SHP77 treated with DMSO at 0.1 percent for 48 hours (cell line): Measurements from ENCODE around the gene ARNT2.
"Not testable (repeated sequence)": the region's sequence is repeated elsewhere in the genome, so short reads cannot be mapped to it uniquely, and the experiment has no call there.

Experiments
- DNase-seq: peaks from one replicate; lab custom pipeline; 2025; lab: John Stamatoyannopoulos, UW

ARNT2 gene

DNA sequence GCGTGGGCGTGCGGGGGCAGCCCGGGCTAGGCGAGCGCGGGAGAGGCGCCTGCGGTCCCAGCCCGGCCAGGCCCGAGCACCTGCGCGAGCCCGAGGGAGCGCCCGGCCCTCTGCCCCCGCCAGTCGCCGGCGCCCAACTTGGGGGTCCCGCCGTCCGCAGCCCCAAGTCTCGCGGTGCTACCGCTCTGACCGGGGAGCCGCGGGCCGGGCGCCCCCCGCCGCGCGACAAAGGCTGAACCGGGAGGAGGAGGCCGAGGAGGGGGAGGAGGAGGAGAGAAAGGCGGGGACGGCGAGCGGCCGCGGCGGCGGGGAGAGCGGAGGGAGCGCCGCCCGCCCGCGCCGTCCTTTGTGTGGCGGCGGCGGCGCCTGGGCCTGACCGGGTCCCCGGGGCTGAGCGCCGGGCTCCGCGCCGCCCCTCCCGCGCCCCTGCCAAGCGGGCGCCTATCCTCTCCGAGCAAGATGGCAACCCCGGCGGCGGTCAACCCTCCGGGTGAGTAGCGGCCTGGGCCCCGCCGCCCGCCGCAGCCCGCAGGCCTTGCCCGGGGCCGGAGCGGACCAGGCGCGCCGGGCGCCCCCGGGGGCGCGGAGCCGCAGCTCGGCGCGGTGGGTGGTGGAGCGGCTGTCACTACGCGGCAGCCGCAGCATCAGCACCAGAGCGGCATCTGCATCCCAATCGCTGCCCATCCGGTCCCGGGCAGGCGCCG, at the start of gene ARNT2:
Gene ARNT2 (plus strand): TSS at position 326 of the 704 bp plus-strand sequence. CDS start 134 bp downstream, at position 460.
- no peak for DNase-seq

DNA sequence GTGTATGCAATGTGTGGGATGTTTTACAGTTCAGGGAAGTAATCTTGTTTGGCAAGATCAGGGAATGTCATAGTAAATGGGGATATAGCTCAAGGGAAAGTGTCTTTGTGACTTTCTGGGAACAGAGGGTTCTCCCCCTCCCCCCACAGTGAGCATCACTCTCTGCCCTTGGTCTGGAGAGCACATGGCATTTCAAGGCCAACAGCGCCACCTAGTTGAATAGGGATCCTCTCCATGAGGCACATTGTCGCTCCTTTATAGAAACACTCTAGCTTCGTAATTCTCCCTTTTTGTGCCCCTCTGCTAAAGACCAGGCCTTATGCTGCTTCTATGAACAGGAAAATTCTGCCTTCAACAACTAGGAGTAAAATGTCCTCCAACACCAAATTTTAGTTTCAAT, 37.1 kb upstream of the ARNT2 start:
- no peak for DNase-seq

DNA sequence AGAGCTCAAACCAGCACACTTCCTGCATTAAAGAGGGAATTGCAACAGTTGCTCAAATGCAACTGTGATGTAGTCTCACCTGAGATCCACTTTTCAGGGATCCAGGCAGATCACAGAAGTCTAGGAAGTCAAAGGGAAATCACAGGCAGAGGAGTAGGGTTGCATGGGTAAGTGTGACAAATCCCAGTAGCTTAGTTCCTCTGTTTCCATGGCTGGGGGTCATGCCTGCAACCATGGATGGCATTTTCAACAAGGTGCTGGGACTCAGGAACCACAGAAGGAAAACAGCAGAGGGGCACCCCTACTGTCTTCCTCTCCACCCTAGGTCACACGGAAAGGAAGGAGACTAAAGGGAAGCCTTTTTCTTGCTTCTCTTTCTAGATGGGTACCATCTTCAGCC, 36.5 kb upstream of the ARNT2 start:
- no peak for DNase-seq

DNA sequence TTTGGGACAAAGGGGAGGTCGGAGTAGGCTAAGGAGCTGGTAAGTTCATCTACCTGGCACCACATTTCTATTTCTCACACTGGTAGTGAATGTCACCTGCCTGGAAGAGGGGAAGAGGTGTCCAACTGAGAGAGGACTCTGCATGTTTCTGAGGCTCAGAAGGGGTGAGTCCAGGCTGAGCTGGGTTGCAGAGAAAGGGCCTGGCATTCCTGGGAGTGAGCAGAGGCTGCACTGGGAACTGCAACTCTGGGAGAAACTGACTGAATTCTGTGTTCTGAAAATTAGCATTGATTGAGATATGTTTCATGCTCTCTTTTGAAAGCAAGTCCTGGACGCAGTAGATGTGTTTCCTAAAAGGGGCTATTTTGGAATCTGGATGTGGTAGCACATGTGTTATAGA, 32.3 kb upstream of the ARNT2 start:
- DNase-seq: no peak

DNA sequence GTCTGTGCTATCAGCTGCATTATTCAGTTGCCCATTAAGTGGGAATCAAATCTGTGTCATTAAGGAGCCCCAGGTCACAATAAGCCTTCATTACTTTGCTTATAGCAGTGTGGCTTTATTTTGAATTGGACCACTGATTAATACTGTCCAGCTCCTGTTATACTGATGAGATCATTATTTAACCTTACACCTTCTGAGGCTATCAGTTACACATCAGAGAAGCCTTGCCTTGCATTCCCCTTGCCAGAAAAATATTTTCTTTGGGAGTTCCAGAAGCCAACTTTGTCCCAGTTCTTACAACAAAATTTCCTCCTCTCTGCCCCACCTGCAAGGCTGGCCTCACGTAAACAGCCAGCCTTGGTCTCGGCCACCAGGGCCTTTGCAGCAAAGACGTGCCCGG, 29.7 kb upstream of the ARNT2 start:
- DNase-seq: no peak

DNA sequence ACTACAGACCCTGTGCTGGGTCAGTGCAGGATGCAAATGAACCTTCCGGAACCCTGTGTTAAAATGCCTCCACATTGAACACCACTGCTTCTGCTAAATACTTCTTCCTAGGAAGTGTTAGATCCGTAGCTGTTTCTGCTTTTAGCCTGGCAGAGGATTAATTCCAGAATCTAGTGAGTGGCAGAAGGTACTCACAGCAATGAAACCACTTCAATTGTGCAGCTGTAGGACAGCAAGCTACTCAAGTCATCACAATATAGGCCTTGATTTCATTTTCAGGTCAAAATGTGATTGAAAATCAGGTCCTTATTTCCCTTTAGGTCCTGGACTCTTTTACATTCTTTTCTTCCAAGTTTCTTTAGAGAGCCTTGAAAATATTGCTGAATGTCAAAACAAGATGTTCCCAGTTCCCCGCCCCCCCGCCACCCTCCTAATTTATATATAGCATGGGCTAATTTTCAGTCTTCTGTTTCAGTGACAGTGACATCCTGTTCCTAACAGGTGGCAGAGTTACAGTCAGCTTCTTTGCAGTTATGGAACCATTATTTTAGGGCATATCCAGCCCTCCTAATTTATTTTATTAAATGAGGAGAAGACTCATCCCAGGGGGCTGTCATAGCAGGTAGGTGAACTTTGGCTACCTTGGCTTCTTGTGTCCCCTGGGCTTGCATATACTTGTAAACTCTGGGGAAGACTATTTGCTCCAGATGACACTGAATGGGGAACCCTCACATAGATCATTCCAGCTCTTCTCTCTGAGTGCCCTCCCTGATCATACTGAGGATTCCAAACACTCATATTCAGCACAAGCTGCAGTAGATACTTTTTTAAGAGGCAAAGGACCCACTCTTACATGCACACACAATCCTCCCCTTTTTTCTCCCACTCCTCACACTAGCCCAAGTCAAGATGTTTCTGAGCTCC, 28.0 kb upstream of the ARNT2 start:
- DNase-seq: no peak

DNA sequence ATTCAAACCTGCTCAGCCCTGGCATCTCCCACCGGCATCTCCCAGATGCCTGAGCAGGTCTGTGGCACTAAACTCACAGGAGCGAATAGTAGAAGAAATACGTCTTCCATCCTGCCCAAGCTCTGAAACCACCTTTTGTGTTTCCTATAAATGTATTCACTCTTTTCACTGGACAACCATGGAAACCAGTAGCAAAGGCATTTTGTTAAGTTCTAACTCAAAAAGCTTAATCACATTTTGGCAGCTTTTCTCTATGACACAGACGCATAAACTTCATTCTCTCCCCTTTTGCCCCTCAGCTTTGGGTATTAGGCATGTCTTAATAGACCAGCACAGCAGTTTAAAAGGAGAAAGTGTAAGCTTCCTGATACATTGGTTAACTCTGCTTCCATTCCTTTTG, 24.5 kb upstream of the ARNT2 start:
- no peak for DNase-seq

DNA sequence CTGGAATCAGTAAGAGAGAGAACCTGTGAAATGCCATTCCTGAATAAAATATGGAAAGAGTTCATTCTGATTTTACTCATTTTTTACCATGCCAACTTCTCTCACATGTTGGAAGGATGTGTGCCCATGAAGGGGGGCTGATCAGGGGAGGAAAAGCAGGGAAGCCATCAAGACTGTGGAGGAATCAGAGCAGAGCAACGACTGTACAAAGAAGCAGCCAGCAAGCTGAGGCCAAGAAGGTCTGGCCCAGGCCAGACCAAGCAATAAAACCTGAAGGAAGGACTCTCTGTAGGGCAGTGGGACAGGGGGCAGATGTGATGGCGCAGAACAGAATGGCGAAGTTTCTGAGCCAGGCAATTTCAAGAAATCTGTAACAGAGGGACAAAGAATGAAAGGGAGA, 24.0 kb upstream of the ARNT2 start:
- DNase-seq: no peak

DNA sequence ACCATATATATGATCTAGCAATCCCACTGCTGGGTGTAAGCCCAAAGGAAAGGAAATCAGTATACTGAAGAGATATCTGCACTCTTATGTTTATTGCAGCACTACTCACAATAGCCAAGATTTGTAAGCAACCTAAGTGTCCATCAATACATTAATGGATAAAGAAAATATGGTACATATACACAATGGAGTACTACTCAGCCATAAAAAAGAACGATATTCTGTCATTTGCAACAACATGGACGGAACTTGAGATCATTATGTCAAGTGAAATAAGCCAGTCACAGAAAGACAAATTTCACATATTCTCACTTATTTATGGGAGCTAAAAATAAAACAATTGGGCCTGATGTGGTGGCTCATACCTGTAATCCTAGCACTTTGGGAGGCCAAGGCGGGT, 21.9 kb upstream of the ARNT2 start:
- DNase-seq: no peak

DNA sequence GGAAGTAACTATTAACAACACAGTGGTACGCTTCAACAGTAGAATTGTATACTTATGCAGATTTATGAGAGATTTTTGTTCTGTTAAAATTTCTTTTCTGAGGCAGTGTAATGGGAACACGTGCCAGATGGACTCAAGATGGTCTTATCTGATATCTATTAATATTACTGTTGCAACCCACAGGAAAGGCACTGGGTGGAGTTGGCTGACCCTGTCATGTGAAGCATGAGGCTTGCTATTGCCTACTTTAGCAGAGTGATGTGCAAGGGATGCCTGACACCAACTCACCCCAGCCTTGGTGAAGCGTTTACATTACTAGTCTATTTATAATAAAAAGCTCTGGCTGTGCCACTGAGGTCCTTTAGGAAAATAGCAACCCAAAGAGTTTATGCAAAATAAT, 19.8 kb upstream of the ARNT2 start:
- no peak for DNase-seq

DNA sequence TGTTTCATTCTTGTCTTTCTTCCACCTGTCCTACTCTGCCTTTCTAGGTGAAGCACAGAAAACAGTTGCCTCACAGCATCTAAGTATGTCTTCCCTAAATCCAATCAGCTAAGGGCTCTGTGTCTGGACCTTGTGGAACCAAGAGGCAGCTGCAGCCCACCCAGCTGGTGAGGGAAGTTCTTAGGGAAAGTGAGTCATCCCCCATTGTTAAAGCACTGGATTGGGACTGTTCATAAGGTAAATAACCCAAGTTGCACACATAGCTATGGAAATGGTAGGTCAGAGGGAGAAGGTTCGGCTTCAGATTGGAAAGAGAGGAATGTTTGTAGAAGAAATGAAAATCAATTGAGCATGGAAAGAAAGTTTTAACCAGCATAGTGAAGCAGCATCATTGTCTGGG, 18.0 kb upstream of the ARNT2 start:
- DNase-seq: no peak

DNA sequence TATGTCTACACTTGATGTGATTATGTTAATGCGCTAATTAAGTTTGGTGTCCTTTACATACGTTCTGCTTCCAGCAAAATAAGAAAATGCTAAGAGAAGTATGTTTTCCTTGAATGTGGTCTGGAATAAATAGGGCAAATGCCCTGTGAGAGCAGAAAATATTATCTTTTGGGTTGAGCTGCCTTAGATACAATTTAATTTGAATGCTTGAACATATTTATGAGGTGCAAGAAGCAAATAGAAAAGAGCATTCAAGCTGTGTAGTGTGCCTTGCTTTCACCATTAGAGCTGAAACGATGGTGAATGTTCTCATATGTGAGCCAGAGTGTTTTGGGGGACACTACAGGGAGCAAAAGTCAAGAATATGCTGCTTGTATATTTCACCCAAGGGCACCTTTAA, 15.9 kb upstream of the ARNT2 start:
- no peak for DNase-seq

DNA sequence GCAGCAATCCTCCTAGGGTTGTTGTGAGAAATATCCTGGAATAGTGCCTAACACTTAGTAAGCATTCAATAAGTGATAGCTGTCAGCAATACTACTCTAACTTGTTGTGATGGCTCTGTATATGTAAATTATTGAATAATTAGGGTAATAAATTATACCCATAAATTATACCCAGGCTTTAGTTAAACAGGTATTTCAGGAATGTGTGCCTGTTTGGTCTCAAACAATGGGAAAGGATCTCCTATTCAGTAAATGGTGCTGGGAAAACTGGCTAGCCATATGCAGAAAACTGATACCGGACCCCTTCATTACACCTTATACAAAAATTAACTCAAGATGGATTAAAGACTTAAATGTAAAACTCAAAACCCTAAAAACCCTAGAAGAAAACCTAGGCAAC, 14.8 kb upstream of the ARNT2 start:
- no peak for DNase-seq

DNA sequence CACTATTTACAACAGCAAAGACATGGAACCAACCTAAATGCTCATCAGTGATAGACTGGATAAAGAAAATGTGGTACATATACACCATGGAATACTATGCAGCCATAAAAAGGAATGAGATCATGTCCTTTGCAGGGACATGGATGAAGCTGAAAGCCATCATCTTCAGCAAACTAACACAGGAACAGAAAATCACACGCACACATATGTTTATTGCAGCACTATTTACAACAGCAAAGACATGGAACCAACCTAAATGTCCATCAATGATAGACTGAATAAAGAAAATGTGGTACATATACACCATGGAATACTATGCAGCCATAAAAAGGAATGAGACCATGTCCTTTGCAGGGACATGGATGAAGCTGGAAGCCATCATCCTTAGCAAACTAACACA, 13.2 kb upstream of the ARNT2 start:
- DNase-seq: not testable (repeated sequence)

DNA sequence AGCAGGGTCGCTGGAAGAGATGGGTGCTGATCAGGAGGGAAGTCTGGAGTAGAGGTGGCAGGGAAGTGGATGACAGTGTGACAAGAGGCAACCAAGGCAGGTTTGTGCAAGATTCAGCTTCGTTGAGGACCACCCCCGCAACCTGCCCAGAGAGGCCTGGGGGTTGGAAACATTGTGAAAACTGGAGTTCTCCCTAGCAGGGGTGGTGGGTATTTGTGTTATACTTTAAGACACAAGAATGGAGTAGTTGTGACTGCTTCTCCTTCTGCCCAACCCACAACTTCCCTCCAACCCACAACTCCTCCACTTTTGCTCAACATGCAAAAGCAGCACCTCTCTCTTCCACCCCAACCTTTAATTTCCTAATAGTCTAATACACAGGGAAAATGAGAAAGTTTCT, 8.6 kb upstream of the ARNT2 start:
- DNase-seq: no peak

DNA sequence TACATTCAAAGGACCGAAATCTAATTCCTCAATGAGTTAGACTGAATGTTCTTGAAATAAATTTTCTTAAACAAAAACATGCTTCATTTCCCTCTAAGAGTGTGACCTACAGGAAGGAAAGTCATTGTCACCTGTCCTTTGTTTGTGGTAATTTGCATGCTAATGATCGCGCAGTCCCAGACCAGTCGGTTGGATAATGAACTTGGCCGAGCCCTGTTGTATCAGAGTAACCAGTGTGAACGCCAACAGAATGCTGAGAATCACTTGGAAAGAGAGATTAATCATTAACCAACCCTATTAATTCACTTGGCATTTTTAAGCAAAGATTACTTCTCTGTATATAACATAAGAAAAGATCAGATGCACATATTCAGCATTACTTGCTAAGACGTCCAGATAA, 8.1 kb upstream of the ARNT2 start:
- no peak for DNase-seq

DNA sequence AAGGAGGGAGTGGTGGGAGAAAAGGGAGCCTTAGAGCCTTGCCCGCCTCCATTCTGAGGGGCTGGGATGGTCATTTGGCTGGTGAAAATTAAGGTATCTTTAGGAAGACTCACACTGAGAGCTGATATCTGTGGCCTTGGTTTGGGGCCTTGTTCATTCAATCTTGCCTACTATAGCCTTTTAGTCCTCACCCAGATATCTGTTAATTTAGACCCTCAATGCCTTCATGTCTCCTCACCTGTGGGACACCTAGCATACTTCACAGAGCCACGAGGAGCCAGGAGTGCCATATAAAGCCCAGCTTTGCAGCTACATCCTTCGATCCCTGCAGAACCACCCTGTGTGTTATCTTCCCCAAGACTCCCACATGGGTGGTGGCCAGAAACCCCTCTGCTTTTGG, 4.7 kb upstream of the ARNT2 start:
- no peak for DNase-seq

DNA sequence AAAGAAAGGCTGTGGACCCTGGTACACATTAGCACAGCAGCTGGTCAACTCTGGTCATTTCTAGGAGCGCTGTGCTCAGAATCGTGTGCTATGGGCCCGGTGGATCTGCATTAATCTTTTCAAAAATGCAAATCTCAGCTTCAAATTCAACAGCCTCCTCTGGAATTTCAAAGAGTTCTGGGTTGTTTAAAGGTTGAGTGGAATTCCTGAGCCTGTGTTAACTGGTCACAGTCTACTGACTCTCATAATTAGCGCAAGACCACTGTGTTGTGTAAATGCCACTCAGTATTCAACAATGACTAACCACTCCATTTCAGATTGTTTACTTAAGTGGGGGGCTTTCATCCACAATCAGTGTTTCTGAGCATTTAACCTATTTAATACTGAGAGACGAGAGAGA, 2.7 kb upstream of the ARNT2 start:
- DNase-seq: no peak

DNA sequence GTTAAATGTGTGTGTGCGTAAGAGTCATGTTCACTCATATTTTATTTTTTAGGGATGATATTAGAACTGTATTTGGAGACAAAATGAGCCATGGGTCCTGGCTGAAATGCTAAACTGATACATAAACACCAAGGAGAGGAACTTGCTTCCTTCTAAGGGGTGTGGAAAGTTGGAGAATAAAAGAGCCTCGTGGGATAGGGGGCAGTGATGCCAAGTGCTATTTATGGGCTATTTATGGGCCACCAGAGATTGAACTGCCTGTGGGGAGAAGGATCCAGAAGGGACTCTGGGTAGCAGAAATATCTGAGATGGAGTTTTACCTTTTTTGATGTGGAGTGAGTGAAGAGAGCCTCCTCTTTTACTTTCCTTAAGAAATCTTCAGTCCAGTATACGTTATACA, 1.8 kb upstream of the ARNT2 start:
- no peak for DNase-seq

DNA sequence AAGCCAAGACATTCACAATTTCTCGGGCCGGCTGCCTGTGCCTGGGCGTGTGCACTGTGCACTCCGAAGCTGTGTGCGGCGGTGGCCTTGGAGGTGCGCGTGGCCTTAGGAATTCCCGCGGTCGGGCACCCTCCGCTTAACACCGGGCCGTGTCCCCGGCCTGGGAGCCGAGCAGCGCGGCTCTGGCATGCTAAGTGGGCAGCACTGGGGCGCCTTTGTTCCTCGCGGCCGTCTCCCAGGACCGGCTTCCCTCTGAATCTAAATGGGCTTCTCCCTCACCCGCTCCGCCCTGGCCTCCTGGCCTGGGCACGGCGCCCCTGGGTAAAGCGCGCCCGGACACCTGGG, 498 bp upstream of the ARNT2 start:
- DNase-seq: no peak

DNA sequence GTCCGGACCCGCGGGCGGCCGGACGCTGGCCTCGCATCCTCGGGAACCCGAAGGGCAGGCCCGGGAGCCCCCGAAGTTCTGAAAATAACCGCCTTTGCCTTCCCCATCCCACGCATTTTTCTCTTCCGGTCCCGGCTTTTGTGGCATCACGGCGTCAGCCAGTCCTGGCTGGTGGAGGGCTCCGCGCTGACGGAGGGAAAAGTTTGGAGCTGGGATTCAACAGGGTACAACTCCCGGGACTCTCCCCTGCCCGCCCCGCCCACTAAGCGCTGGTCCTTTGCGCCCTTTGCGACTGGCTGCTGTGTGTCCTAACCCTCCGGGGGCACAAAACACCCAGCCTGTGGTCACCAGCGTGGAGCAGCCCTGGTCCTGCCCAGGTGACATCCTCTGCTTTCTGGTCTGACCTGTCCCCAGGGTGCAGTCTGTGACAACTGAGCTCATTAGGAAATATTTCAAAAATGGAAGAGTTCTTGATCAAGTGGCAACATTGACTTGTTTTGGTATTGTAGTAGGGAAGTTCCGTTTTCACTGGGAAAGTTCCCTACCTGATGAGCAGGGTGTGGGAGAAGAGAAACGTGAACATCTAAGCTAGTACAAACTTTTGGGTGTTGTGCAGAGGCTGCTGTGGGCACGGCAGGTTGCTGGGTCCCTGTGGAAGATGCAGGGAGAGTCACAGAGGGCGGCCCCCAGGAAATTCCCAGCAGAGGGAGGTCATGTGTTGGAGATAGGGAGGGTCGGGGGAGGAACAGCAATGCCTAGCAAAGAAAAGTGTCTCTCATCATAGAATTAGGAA, 775 bp downstream of the ARNT2 start:
- DNase-seq: no peak

DNA sequence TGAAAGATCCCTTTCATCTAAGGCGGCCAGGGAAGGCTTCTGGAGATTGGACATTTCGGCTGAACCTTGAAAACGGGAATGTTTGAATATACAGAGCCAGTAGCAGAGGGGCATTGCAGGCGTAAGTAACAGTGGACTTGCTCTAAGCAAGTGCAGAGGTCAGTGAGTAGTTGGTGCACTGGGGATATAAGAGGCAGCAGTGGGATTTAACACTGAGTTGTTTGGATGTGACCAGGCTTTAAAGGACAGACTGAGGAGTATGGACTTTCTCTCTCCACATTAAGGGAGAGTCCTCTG, 1.3 kb downstream of the ARNT2 start:
- DNase-seq: no peak

DNA sequence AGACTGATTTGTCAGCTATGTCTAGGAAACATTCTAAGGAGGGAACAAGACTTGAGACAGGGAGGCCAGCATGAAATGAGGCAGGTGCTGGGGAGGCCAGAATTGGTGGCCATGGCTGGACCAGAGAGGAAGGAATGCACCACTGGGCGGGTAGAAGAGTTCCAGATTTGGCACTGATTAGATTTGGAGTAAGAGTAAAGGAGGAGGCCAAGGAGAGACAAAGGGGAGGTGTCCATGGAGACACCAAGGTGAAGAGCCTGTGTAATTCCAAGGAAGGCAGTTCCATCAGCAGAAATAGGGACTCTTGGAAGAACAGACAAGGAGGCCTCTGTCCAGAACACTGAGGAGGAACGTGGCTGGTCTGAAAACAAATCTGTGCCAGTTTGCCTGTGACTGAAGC, 1.8 kb downstream of the ARNT2 start:
- no peak for DNase-seq
